Progenitor cell of endocrine pancreas (in vitro differentiated cells): ENCODE results near the gene HOXA1. TPM values are rescaled to one million over a fixed set of nuclear protein-coding genes. Genes with fewer than 3 reads are reported as not detected.

ENCODE experiments used
- DNase-seq: peaks from one replicate; pipeline ENCODE4 v3.0.0; 2021; ENCODE audit warnings: low spot score; ENCODE audit not compliant: unreplicated experiment
- H3K27ac Mint-ChIP-seq: 2 replicates; pipeline ENCODE4 v1.8.0; 2021; ENCODE audit warnings: mild to moderate bottlenecking, moderate library complexity, mixed read lengths
- H3K27me3 Mint-ChIP-seq: 2 replicates; pipeline ENCODE4 v1.8.0; 2021; ENCODE audit warnings: mixed read lengths
- H3K36me3 Mint-ChIP-seq: 2 replicates; pipeline ENCODE4 v1.8.0; 2022; ENCODE audit warnings: mixed read lengths; ENCODE audit not compliant: insufficient read depth
- H3K4me1 Mint-ChIP-seq: 2 replicates; pipeline ENCODE4 v1.8.0; 2021; ENCODE audit warnings: low read depth, mixed read lengths
- H3K4me3 Mint-ChIP-seq: 2 replicates; pipeline ENCODE4 v1.8.0; 2021; ENCODE audit warnings: low read depth, mild to moderate bottlenecking, moderate library complexity, mixed read lengths
- H3K9me3 Mint-ChIP-seq: 2 replicates; pipeline ENCODE4 v1.8.0; 2021; ENCODE audit warnings: low read depth, mixed read lengths
- total RNA-seq: library from RNA; stranded (reverse); gene quantifications from 2 replicates; pipeline ENCODE4 v1.2.1, GENCODE V29; 2021
- TF ChIP-seq, protein P1 (sequence below): fragments of 200-600 bp; sonication (generic); IDR thresholded peaks from one replicate; pipeline ENCODE4 v1.5.0; 2021; ENCODE audit warnings: antibody characterized with exemption, mild to moderate bottlenecking; ENCODE audit not compliant: unreplicated experiment

Gene HOXA1
- total RNA-seq, 1 donor from 2014 or later = 31.2 TPM

DNA sequence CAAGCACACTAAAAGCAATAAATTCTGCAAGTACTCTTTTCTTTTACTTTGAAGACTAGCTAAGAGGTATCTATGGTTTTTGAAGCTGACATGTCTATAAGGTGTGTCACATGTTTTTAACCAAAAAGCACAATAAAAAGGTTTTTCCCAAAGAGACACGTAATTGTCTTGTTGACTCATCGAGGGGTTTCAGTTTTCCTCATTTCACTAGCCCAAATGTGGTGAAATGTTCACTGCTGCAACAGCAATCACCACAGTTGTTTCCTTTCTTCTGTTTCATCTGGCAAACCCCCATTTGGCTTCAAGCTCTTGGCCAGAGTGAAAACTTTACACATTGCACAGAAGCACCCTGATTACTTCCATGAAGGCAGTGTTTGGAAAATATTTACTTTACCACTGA lies 38.6 kb upstream of the HOXA1 start:
- H3K4me1 Mint-ChIP-seq = peaks cover 73% of the 10 kb centered on the region
- H3K27ac Mint-ChIP-seq = peak overlapping the region; percentile 97
- no peaks in the 10 kb centered on the region for H3K36me3 Mint-ChIP-seq
- TF ChIP-seq, protein P1, sequence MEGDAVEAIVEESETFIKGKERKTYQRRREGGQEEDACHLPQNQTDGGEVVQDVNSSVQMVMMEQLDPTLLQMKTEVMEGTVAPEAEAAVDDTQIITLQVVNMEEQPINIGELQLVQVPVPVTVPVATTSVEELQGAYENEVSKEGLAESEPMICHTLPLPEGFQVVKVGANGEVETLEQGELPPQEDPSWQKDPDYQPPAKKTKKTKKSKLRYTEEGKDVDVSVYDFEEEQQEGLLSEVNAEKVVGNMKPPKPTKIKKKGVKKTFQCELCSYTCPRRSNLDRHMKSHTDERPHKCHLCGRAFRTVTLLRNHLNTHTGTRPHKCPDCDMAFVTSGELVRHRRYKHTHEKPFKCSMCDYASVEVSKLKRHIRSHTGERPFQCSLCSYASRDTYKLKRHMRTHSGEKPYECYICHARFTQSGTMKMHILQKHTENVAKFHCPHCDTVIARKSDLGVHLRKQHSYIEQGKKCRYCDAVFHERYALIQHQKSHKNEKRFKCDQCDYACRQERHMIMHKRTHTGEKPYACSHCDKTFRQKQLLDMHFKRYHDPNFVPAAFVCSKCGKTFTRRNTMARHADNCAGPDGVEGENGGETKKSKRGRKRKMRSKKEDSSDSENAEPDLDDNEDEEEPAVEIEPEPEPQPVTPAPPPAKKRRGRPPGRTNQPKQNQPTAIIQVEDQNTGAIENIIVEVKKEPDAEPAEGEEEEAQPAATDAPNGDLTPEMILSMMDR = no peak
- peaks cover 4% of the 10 kb centered on the region for H3K27me3 Mint-ChIP-seq
- peak overlapping the region; percentile 62 for H3K4me3 Mint-ChIP-seq
- no peak for DNase-seq
- H3K9me3 Mint-ChIP-seq = no peaks in the 10 kb centered on the region

DNA sequence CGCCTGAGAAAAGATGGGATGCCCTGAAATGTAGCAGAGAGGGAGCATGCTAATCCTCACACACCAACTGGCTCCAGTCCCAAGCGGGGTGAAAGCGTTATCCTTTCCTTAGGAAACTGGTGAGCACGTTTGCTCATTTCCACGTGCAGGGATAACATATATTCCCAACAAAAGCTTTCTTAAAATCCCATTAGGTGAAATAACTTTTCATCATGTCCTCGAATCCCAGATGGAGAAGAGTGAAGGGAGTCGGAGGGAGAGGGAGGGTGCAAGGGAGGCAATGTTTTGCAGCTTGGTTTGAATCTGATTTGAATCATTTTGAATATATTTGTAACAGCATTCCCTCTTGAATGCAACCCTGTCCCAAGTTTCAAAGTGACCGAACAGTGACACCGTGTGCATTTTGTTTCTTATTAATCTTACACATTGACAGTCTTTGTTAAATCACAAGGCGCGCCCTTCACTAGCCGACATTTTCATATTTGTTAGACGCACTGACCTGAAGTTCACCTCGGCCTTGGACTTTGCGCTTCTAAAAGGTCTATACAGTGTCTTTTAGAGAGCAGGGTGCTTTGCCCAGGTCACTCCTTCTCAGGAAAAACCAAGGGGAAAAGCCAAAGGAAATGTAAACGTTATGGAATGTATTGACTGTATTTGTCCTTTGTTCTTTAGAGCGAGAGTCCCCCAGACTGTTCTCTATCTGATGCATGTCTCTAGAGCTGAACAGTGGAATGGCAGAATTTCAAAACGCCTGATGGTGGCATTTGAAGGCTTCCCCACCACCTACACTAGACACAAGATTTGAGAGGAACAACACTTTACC lies 37.8 kb upstream of the HOXA1 start:
- peak overlapping the region; percentile 62 for H3K4me3 Mint-ChIP-seq
- TF ChIP-seq, protein P1 = no peak
- peak overlapping the region; percentile 97 for H3K27ac Mint-ChIP-seq
- H3K27me3 Mint-ChIP-seq = peaks cover 4% of the 10 kb centered on the region
- peaks cover 2% of the 10 kb centered on the region for H3K36me3 Mint-ChIP-seq
- DNase-seq = no peak
- no peaks in the 10 kb centered on the region for H3K9me3 Mint-ChIP-seq
- peaks cover 76% of the 10 kb centered on the region for H3K4me1 Mint-ChIP-seq

DNA sequence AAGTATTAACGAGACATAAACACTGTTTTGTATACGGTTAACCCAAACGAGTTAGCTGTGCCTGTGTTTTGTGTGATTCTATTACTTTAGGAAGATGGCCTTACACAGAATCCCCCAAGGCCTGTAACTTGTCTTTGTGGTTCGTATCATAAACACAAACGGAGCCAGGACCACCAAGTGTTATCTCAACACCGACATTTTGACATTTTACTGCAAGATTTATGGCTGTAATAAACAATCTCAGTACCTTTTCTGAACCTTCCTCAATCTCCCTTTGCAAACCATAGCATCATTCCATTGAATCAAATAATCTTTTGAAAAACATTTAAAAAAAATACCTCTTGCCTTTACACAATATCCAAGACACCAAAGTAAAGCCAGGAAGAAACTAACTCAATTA lies 37.2 kb upstream of the HOXA1 start:
- TF ChIP-seq, protein P1 = no peak
- H3K27me3 Mint-ChIP-seq = peaks cover 4% of the 10 kb centered on the region
- DNase-seq = no peak
- H3K4me3 Mint-ChIP-seq = peak overlapping the region; percentile 62
- peak overlapping the region; percentile 97 for H3K27ac Mint-ChIP-seq
- no peaks in the 10 kb centered on the region for H3K9me3 Mint-ChIP-seq
- H3K36me3 Mint-ChIP-seq = peaks cover 4% of the 10 kb centered on the region
- peaks cover 75% of the 10 kb centered on the region for H3K4me1 Mint-ChIP-seq

DNA sequence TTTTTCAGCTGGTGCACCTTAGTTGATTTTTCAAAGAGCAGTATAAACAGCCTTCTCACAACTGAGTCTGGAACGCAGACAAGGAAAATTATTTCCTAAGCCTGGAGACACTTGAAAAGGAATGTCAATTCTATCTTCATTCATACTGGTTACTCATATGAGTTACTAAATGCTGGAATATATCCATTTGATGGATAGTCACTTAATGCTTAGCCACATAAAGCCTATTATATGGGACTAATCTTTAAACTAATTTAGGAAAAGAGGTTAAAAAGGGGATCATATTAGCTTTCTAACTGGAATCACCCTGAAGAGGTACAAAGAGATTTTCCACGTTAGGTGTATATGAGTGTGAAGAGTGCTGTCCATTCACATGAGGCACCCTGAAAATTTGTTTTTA lies 36.4 kb upstream of the HOXA1 start:
- Mint-ChIP-seq H3K27ac (no peak overlapping the region), H3K9me3 (no peaks in the 10 kb centered on the region), H3K27me3 (no peaks in the 10 kb centered on the region), H3K4me3 (peak overlapping the region; percentile 37), H3K36me3 (peaks cover 4% of the 10 kb centered on the region), H3K4me1 (peaks cover 75% of the 10 kb centered on the region)
- TF ChIP-seq, protein P1 = no peak
- DNase-seq = no peak

DNA sequence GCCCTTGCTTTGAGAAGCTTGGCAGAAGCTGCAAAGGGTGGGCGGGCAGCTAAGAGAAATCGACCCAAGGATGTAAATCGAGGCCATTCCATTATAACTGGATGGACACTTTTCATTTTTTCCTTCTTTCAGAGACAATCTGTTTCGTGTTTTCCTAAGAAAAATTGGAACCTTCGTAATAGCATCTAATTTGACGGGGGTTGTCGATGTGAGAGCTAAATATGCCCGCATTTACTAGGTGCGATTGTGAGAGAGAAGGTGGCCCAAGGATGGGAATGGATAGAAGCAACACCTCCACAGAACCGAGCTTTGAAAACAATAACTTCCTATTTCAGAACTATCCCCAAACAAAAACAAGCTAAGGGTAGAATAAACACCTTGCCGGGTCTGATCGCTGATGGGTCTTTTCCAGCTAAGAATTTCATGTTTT lies 35.6 kb upstream of the HOXA1 start:
- Mint-ChIP-seq H3K36me3 (peaks cover 5% of the 10 kb centered on the region), H3K27me3 (no peaks in the 10 kb centered on the region), H3K27ac (peak overlapping the region; percentile 84), H3K4me1 (peaks cover 75% of the 10 kb centered on the region), H3K9me3 (no peaks in the 10 kb centered on the region), H3K4me3 (peak overlapping the region; percentile 79)
- DNase-seq = no peak
- TF ChIP-seq, protein P1 = no peak
